NB4 (cell line): ENCODE measurements around the gene FXN.
"Not testable (repeated sequence)": the region's sequence is repeated elsewhere in the genome, so short reads cannot be mapped to it uniquely, and the experiment has no call there.

Experiments
- DNase-seq: peaks from one replicate; pipeline ENCODE4 v3.0.0; 2010; ENCODE audit warnings: low read depth
- H3K4me3 ChIP-seq: one replicate; pipeline ENCODE4 v1.5.1; 2011; ENCODE audit warnings: mild to moderate bottlenecking, low read depth, low read length, moderate library complexity
- CTCF ChIP-seq: IDR thresholded peaks from one replicate; pipeline ENCODE4 v1.5.1; 2012; ENCODE audit warnings: low read depth, low read length
- MAX ChIP-seq: IDR thresholded peaks from 2 replicates; pipeline ENCODE4 v1.6.1; 2011; ENCODE audit warnings: low read depth, low read length
- MYC ChIP-seq: IDR thresholded peaks from 2 replicates; pipeline ENCODE4 v1.6.1; 2011; ENCODE audit warnings: low read depth, low read length
- POLR2A ChIP-seq: IDR thresholded peaks from 2 replicates; pipeline ENCODE4 v1.6.1; 2011; ENCODE audit warnings: mild to moderate bottlenecking; ENCODE audit not compliant: insufficient read length; ENCODE audit errors: extremely low read depth

The FXN gene

GRCh38 chr9:69097923-69098593 lies 62.5 kb downstream of the FXN start:
- TF ChIP-seq MYC: no peak
- no peak for TF ChIP-seq CTCF
- TF ChIP-seq POLR2A: no peak
- TF ChIP-seq MAX: no peak
- no peak for DNase-seq
- H3K4me3 ChIP-seq: no peak overlapping the region

GRCh38 chr9:69103348-69103996 lies 67.9 kb downstream of the FXN start:
- not testable (repeated sequence) for H3K4me3 ChIP-seq, DNase-seq

- DNase-seq: no peak
- TF ChIP-seq CTCF (no peak), POLR2A (no peak), MYC (no peak), MAX (no peak)
- H3K4me3 ChIP-seq: no peak overlapping the region
Observed at GRCh38 chr9:69104830-69105527, 69.4 kb downstream of the FXN start.

- no peak for DNase-seq
- H3K4me3 ChIP-seq: no peak overlapping the region
- TF ChIP-seq POLR2A: no peak
- TF ChIP-seq MAX: no peak
- no peak for TF ChIP-seq MYC
- TF ChIP-seq CTCF: no peak
Observed at GRCh38 chr9:69107771-69108170, 72.2 kb downstream of the FXN start.

- DNase-seq, H3K4me3 ChIP-seq: not testable (repeated sequence)
Observed at GRCh38 chr9:69108706-69109105, 73.2 kb downstream of the FXN start.

GRCh38 chr9:69109152-69109551 lies 73.6 kb downstream of the FXN start:
- DNase-seq: no peak
- no peak overlapping the region for H3K4me3 ChIP-seq
- TF ChIP-seq MYC (no peak), POLR2A (no peak), CTCF (no peak), MAX (no peak)

- H3K4me3 ChIP-seq, DNase-seq: not testable (repeated sequence)
Observed at GRCh38 chr9:69112646-69113045, 77.1 kb downstream of the FXN start.
